GM12891 (cell line): Measurements from ENCODE around the gene CEBPB.

ENCODE experiments used
- POLR2A ChIP-seq: IDR thresholded peaks from 2 replicates; pipeline ENCODE4 v1.6.1; 2011; ENCODE audit warnings: low read depth, low read length, control low read depth
- TAF1 ChIP-seq: IDR thresholded peaks from 2 replicates; pipeline ENCODE4 v1.6.1; 2011; ENCODE audit warnings: low read depth, low read length, control low read depth

GRCh38 chr20:50188879-50189680, 1.6 kb upstream of the CEBPB start:
- TF ChIP-seq POLR2A (no peak), TAF1 (no peak)
